MCF 10A (cell line): ENCODE measurements around the gene MTG2. TPM values are rescaled to one million over a fixed set of nuclear protein-coding genes. Genes with fewer than 3 reads are reported as not detected.

Source experiments
- BruUV-seq: library from RNA; stranded (reverse); fragments of 400-500 nt; replicated peaks from 2 replicates; lab custom pipeline; 2021; lab: Mats Ljungman, UMichigan
- CTCF ChIA-PET: fragments of 300-600 bp; sonication (Branson Sonifier 250); formaldehyde crosslinking; extraction: SDS; loops from one replicate; lab custom pipeline; 2021; ENCODE audit warnings: antibody characterized with exemption, inconsistent platforms; lab: Yijun Ruan, JAX
- POLR2A ChIA-PET: fragments of 300-600, 350-650 bp; sonication (Branson Sonifier 250); formaldehyde crosslinking; extraction: SDS; loops from one replicate; lab custom pipeline; 2020; ENCODE audit warnings: antibody characterized with exemption, inconsistent platforms; lab: Yijun Ruan, JAX
- DNase-seq: peaks from one replicate; pipeline ENCODE4 v3.0.0-alpha.2; 2018; ENCODE audit not compliant: unreplicated experiment
- H3K27ac Mint-ChIP-seq: one replicate; pipeline ENCODE4 v1.8.0; 2022; ENCODE audit warnings: mild to moderate bottlenecking, low read depth, mixed read lengths; ENCODE audit not compliant: unreplicated experiment
- H3K27me3 Mint-ChIP-seq: one replicate; pipeline ENCODE4 v1.8.0; 2022; ENCODE audit warnings: mixed read lengths; ENCODE audit not compliant: insufficient read depth, unreplicated experiment
- H3K36me3 Mint-ChIP-seq: one replicate; pipeline ENCODE4 v1.8.0; 2022; ENCODE audit warnings: mild to moderate bottlenecking, moderate library complexity, mixed read lengths; ENCODE audit not compliant: insufficient read depth, unreplicated experiment
- H3K4me1 Mint-ChIP-seq: one replicate; pipeline ENCODE4 v1.8.0; 2022; ENCODE audit warnings: mixed read lengths; ENCODE audit not compliant: insufficient read depth, unreplicated experiment
- H3K4me3 Mint-ChIP-seq: one replicate; pipeline ENCODE4 v1.8.0; 2022; ENCODE audit warnings: mild to moderate bottlenecking, moderate library complexity, mixed read lengths; ENCODE audit not compliant: unreplicated experiment
- H3K9me3 Mint-ChIP-seq: one replicate; pipeline ENCODE4 v1.8.0; 2022; ENCODE audit warnings: mixed read lengths; ENCODE audit not compliant: unreplicated experiment
- intact Hi-C: fragments of 100-400 bp; cut with micrococcal nuclease; formaldehyde crosslinking; loops from 2 replicates; pipeline ENCODE4 v1.14.1; 2022
- total RNA-seq: library from RNA; stranded (reverse); gene quantifications from 2 replicates; pipeline ENCODE4 v1.2.3, GENCODE V29; 2022
- TF ChIP-seq, protein P1 (sequence below): fragments of 200-600 bp; IDR thresholded peaks from one replicate; pipeline ENCODE4 v1.8.0; 2022; ENCODE audit warnings: antibody characterized with exemption, mild to moderate bottlenecking; ENCODE audit not compliant: unreplicated experiment

Gene MTG2
- total RNA-seq, 1 experiment from 2014 or later, result 61.0 TPM

DNA sequence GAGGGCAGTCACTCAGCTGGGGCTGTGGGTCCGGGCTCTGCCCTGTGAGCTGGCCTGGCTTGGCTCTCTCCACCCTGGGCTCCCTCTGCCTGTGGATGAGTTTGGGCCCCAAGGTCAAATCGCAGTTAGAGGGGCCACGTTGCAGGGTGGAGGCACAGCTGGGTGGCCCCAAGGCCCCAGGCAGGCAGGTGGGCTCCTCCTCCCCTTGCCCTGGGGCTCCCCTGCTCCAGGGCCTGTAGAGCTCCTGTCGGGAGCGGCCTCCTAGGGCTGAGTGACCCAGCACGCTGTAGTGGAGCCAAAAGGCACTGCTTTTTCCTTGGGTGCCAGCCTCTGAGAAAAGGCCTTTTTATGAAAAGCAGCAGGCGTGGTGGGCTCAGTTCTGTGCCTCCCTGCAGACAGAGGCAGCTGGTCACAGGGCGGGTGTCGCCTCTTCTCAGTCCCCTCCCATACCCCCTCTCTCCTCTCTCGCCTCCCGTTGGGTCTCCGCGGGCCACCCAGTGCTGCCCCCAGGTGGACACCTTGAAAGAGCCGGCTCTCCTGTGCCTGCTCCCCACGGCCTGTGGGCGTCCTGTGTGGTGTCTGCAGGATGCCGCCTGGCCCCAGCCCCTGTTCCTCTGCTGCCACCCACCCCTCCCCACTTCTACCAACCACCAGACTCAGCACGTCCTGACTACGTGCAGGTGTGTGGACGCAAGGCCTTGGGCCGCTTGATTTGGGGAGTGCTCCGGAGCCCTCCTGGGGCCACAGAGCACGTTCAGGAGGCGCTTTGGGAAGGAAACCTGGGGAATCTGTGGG lies 26.0 kb upstream of the MTG2 start:
- Mint-ChIP-seq H3K27me3 (no peaks in the 10 kb centered on the region), H3K4me1 (peaks cover 36% of the 10 kb centered on the region), H3K27ac (no peak overlapping the region), H3K36me3 (peaks cover 33% of the 10 kb centered on the region), H3K9me3 (no peaks in the 10 kb centered on the region), H3K4me3 (no peak overlapping the region)
- POLR2A ChIA-PET, result interaction anchor here (1.2 to 1.8 kb wide), 2 partner anchors 12 to 35 kb away, joined by 4 to 8 read pairs; partner anchors contain the start of gene LSM14B
- DNase-seq, result peak; percentile 43
- intact Hi-C loops, result no loop called here
- no TSS peak for BruUV-seq
- CTCF ChIA-PET, result interaction anchor here (0.6 to 1.0 kb wide), 3 partner anchors 21 to 146 kb away, joined by 3 to 5 read pairs (median 4); no protein-coding TSS in a partner anchor
- TF ChIP-seq, protein P1, sequence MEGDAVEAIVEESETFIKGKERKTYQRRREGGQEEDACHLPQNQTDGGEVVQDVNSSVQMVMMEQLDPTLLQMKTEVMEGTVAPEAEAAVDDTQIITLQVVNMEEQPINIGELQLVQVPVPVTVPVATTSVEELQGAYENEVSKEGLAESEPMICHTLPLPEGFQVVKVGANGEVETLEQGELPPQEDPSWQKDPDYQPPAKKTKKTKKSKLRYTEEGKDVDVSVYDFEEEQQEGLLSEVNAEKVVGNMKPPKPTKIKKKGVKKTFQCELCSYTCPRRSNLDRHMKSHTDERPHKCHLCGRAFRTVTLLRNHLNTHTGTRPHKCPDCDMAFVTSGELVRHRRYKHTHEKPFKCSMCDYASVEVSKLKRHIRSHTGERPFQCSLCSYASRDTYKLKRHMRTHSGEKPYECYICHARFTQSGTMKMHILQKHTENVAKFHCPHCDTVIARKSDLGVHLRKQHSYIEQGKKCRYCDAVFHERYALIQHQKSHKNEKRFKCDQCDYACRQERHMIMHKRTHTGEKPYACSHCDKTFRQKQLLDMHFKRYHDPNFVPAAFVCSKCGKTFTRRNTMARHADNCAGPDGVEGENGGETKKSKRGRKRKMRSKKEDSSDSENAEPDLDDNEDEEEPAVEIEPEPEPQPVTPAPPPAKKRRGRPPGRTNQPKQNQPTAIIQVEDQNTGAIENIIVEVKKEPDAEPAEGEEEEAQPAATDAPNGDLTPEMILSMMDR, result peak; percentile 49

DNA sequence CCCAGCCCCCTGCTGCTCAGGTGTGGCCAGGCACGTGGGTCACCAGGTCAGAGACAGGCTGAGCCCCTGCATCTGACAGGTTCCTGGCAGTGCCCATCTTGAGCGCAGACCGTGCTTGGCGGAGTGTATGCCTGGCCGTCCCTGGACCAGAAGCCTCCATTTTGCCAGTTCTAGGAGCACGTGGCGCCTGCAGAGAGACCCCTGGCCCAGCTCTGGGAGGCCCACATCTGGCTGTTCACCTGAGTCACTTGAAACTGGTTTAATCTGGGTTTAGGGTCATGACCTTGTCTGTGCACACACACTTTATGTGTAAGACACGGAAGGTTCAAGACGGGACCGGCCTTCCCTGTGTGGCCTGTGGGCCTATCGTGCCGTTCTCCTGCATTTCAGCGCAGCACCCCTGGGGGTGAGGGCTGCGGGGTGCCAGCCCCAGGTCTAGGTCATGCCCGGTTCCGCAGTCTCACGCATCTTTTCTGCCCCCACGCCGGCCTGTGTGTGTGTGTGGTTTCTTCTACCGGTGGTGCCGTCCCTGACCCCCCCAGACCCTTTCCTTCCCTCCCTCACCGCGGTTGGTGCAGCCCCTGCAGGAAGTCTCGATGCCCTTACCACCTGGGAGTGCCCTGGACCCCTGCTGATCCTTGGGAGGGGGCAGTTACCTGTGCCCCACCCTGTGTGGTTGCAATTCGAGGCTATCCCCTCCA lies 25.3 kb upstream of the MTG2 start:
- no peak overlapping the region for H3K27ac Mint-ChIP-seq
- peaks cover 33% of the 10 kb centered on the region for H3K36me3 Mint-ChIP-seq
- TF ChIP-seq, protein P1, result no peak
- intact Hi-C loops, result no loop called here
- H3K4me1 Mint-ChIP-seq, result peaks cover 36% of the 10 kb centered on the region
- H3K9me3 Mint-ChIP-seq, result no peaks in the 10 kb centered on the region
- H3K4me3 Mint-ChIP-seq, result no peak overlapping the region
- H3K27me3 Mint-ChIP-seq, result no peaks in the 10 kb centered on the region
- no peak for DNase-seq
- ChIA-PET CTCF (no interaction called here), POLR2A (no interaction called here)
- no TSS peak for BruUV-seq

DNA sequence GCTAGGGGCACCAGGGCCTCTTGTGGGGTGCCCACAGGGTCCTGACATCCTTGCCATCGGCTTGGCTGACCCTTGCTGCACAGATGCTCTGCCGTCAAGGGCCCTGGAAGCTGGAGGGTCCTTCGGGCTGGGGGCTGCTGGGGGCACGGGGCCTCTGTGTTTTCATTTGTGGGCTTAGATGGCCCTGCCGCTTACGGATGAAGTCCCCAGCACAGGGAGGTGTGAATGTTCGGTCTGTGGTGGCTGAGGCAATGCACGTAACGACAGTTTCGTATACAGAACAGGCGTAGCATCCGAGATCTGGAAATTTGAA lies 24.8 kb upstream of the MTG2 start:
- no peak overlapping the region for H3K27ac Mint-ChIP-seq
- H3K36me3 Mint-ChIP-seq, result peaks cover 28% of the 10 kb centered on the region
- H3K4me3 Mint-ChIP-seq, result no peak overlapping the region
- peaks cover 36% of the 10 kb centered on the region for H3K4me1 Mint-ChIP-seq
- H3K9me3 Mint-ChIP-seq, result no peaks in the 10 kb centered on the region
- TF ChIP-seq, protein P1, result no peak
- no TSS peak for BruUV-seq
- ChIA-PET POLR2A (no interaction called here), CTCF (no interaction called here)
- H3K27me3 Mint-ChIP-seq, result no peaks in the 10 kb centered on the region
- DNase-seq, result no peak
- intact Hi-C loops, result no loop called here

- CTCF ChIA-PET, result no interaction called here
- POLR2A ChIA-PET, result interaction anchor here (1.1 to 1.4 kb wide), 3 partner anchors 8 to 24 kb away, joined by 3 to 5 read pairs (median 3); partner anchors contain the start of genes MTG2 and SS18L1
- H3K27me3 Mint-ChIP-seq, result no peaks in the 10 kb centered on the region
These were observed 24.3 kb upstream of the MTG2 start for GRCh38 chr20:62158541-62158940.

More at GRCh38 chr20:62158541-62158940, 24.3 kb upstream of the MTG2 start:
- intact Hi-C loops, result no loop called here
- H3K9me3 Mint-ChIP-seq, result no peaks in the 10 kb centered on the region
- H3K4me3 Mint-ChIP-seq, result no peak overlapping the region
- H3K27ac Mint-ChIP-seq, result no peak overlapping the region
- TF ChIP-seq, protein P1, result no peak
- peaks cover 36% of the 10 kb centered on the region for H3K4me1 Mint-ChIP-seq
- BruUV-seq, result no TSS peak
- H3K36me3 Mint-ChIP-seq, result peaks cover 23% of the 10 kb centered on the region
- DNase-seq, result no peak
